Activated CD4-positive, alpha-beta T cell treated with anti-CD3 and anti-CD28 coated beads, Interleukin-2, amount 50 U/mL, for 4 hours (primary cell): ENCODE data around the gene SGMS1.
"Not testable (repeated sequence)": the region's sequence is repeated elsewhere in the genome, so short reads cannot be mapped to it uniquely, and the experiment has no call there.

Source experiments
- DNase-seq, 2 experiments: peaks; one replicate each; pipeline ENCODE4 v3.0.0-alpha.2; 2020

SGMS1 gene

GRCh38 chr10:50445777-50446176 lies 178.0 kb downstream of the SGMS1 start:
- DNase-seq = not testable (repeated sequence)

DNA sequence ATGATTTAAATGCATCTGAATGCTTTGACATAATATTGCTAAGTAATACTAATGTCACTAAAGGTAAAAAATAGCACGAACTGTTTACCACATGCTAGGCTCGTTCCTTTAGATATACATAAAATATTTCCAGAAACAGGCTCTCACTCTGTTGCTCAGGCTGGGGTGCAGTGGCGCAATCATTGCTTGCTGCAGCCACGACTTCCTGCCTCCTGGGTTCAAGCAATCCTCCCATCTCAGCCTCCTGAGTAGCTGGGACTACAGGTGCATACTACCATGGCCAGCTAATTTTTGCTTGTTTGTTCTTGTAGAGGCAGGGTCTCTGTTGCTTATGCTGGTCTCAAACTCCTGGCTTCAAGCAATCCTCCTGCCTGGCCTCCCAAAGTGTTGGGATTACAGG lies 183.3 kb downstream of the SGMS1 start:
- DNase-seq = no peak

DNA sequence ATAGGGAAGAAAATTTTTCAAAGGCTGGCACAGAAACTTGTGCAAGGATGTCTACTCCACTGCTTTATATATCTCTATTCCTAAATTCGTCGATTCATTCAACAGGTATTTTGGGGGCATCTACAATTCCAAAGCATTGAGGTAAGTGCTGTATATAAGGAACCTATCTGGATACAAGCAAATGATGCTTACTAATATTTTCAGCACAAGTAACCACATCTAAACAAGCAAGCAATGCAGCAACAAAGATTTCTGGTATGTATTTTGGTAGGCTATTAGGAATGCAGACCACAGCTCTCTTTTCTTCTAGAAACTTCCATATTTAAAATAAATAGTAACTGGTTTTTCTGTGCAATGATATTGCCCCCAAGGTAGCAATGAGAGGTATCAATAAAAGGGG lies 183.9 kb downstream of the SGMS1 start:
- no peak for DNase-seq

- no peak for DNase-seq
Measured at GRCh38 chr10:50439187-50439586, 184.6 kb downstream of the SGMS1 start.

DNA sequence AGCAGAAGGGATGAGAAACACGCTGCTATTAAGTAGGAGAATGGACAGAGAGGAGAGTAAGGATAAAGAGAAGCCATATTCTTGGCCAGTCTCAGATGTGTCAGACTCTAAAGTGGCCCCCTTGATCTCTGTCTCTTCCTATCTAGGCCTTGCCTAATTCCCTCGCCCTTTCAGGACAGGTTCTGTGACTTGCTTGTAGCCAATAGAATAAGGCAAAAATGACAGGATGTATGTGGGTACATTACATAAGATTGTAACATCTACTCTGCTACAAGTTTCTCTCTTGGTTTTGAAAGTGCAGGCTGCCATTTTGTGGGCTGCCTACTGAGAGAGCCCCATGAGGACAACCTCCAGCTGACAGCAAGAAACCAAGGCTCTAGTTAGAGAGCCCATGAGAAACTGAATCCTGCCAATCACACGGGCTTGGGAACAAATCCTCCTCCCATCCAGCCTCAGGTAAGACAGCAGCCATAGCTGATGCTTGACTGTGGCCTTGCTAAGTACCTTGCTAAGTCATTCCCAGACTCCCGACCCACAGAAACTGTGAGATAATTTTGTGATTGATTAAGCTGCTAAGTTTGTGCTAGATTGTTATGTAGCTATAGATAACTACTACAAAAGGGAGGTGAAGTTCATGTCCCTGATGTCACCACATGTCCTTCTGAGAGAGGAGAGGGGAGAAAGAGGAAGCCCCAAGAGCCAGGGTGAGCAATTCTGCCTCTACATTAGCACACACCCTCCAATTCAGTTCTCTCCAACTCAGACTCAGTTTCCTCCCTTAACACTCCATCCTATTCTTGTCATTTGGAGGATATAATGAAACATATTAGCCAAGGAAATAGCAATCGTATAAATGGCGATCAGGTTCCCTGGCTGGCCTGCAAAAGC lies 185.5 kb downstream of the SGMS1 start:
- DNase-seq = no peak

DNA sequence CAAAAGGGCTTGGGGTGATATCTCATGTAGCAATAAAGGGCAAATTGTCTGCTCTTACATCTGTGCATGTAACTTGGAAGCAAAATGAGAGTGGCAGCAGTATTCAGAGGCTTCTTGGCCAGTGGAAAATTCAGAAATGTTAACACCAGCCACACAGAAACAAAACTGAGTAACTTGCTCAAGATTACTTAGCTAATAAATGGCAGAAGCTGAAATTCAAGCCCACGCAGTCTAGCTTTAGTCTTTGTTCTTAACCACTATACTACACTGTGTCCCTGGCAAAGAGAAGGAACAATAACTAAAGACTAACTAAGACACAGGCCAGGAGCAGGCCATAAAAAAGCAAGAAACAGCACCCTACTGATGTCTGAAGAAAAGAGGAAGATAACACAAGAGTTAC lies 186.5 kb downstream of the SGMS1 start:
- no peak for DNase-seq

DNA sequence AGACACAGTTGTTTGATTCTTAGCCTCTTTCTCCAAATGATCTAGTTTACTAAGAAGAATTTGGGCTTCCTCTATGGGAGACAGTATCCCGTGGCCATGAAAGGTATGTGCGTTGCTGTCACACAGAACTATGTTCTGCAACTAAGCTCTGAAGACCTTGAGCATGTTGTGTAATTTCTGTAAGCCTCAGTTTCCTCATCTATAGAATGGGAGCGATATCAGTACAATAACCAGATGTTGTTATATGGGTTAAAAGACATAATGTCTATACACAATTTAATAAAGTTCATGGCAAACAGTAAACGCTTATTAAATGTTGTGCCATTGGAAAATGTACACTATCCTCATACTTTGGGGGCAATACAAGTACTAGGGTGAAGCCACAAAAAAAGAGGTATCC lies 187.0 kb downstream of the SGMS1 start:
- no peak for DNase-seq

GRCh38 chr10:50432211-50433009 lies 191.3 kb downstream of the SGMS1 start:
- no peak for DNase-seq

- DNase-seq = no peak
Measured at GRCh38 chr10:50431791-50432190, 192.0 kb downstream of the SGMS1 start.

DNA sequence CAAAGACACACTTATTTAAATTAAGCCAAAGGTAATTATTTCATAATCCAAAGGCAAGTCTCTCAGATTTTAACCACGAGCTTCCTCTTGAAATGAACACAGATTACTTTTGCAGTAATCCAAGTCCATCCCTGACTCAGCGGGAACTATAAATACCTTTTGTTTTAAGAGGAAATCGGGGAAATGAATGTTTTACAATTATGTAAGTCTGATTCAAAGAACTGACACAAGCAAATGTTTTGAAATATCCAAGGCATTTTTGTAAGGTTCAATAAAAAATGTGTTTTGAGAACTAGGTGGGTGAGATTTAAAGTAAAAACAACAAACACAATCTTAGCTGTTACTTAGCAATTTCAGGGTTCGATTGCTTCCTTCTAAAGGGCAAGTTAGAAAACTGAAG lies 192.6 kb downstream of the SGMS1 start:
- DNase-seq = no peak

DNA sequence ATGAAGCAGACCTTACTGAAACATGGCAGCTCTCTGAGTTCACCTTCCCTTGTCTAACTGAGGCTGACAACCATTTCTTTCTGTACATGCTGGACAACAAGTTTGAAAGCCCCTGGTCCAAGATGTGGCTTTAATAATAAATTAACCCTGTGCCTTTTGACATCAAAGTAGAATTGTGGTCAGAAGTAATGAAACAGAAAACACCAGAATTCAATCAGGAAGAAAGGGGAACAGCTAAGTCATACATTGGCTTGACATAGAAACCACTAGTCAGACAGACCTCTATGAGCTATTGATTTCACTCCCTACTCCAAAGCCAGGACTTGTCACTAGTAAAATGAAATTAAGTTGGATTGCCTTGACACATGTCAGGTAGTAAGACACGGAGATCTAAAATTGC lies 197.3 kb downstream of the SGMS1 start:
- DNase-seq = no peak

DNA sequence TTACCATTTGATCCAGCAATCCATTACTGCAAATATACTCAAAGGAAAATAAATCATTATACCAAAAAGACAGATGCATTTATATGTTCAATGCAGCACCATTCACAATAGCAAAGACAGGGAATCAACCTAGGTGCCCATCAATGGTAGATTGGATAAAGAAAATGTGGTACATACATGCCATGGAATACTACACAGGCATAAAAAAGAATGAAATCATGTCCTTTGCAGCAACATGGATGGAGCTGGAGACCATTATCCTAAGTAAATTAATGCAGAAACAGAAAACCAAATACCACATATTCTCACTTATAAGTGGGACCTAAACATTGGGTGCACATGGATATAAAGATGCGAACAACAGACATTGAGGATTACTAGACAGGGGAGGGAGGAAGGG lies 198.5 kb downstream of the SGMS1 start:
- DNase-seq = not testable (repeated sequence)

DNA sequence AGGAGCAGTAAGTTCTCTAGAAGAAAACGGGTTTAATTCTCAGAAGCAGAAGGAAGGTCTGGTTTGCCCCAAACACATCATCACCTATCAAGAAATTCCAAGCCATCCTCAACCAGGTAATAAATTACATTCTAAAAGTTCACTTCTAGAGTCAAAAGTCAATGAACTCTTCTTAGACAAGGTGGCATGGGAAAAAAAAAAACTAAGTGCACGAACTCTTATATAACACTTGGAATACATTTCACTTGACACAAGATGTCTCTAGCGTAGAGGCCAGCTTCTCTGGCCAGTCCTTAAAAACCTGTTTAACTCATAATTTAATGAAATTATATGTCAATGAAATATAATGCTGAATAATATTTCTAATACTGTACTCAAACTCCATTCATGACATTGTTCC lies 200.3 kb downstream of the SGMS1 start:
- no peak for DNase-seq

DNA sequence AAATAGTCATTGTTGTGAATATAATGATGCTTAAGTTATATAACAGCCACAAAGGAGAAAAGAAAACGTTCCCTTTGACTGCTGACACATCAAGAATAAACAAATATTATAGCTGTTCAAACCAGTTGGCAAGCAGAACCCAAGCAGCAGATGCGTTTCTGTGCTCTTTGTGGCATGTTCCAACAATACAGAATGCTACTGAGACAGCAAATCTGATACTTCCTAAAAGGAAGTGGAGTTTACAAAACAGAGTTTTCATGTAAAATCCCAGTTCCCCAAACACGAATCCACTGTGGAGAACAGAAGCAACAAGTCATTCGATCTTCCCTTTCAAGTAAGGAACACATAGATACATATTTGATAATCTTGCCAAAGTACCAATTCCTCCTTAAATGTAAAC lies 201.5 kb downstream of the SGMS1 start:
- DNase-seq = no peak

DNA sequence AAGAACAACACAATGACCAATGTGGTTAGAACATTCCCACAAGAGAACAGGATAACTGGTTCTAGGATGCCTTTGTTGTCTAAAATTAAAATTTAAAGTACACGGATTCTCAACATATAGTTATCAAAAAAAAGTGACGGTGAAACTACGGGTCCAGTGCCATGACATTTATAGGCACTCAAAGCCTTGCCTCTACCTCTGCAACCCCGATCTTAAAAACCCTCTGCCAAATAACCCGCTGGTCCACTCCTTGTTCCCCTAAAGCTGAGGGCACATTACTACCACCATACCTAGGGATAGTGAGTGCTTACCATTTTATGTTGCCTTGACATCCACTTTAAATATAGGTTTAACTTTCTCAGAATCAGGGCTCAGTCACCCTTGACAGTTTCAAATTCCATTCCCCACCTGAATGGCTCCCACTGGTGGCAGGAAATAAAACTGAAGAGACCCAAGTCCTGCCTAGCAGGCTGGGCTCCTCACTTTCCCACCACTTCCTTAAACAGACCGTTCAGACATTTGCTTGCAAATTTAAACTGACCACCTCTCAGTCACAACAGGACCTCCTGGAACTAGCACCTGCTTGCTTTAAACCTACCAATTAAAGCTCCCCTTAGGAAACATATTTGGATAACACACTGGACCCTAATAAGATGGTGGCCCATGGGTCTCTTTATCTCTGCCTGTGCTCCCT lies 202.6 kb downstream of the SGMS1 start:
- DNase-seq = peak; percentile 5 to 9

GRCh38 chr10:50420196-50420595 lies 203.6 kb downstream of the SGMS1 start:
- DNase-seq = no peak

GRCh38 chr10:50419756-50420155 lies 204.0 kb downstream of the SGMS1 start:
- DNase-seq = no peak

GRCh38 chr10:50419091-50419490 lies 204.7 kb downstream of the SGMS1 start:
- DNase-seq = no peak

- DNase-seq = peak; percentile 10 to 17
Measured at GRCh38 chr10:50417886-50418830, 205.6 kb downstream of the SGMS1 start.

GRCh38 chr10:50417486-50417885 lies 206.3 kb downstream of the SGMS1 start:
- DNase-seq = no peak

GRCh38 chr10:50416881-50417280 lies 206.9 kb downstream of the SGMS1 start:
- no peak for DNase-seq

DNA sequence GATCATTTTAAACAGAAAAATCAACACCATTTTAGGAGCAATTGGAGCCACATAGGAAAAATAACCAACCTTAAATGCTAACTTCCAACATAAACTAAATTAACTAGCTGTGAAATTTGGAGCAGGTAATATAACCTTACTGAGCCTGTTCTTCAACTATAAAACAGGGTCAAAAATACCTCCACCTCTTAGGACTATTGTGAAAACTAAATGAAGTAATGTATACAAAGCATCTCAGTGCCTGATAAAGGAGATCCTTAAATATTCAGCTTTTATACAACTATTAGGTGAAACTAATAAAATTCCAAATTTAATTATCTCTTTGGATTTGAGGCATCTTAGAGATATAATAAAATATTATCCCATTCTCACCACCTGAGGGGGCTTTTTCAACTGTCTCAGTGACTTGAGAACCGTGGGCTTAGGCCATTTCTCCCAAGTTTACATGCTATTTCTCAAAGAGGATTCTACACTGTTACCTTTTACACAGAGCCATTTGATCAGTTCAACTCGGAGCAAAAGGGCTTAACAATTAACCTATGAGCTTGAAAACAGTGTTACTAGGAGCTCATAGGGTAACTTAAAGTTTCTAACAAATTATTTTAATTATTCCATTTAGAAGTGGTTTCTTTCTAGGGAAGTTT lies 207.5 kb downstream of the SGMS1 start:
- DNase-seq = no peak
